ENCODE results near the gene MISP. TPM values are rescaled to one million over a fixed set of nuclear protein-coding genes. Genes with fewer than 3 reads are reported as not detected.
A peak's percentile ranks its signal among the peaks of the same experiment; 100 is the strongest.

Gene MISP
- total RNA-seq, 2 donors from 2014 or later: 0.96 to 1.5 TPM

DNA sequence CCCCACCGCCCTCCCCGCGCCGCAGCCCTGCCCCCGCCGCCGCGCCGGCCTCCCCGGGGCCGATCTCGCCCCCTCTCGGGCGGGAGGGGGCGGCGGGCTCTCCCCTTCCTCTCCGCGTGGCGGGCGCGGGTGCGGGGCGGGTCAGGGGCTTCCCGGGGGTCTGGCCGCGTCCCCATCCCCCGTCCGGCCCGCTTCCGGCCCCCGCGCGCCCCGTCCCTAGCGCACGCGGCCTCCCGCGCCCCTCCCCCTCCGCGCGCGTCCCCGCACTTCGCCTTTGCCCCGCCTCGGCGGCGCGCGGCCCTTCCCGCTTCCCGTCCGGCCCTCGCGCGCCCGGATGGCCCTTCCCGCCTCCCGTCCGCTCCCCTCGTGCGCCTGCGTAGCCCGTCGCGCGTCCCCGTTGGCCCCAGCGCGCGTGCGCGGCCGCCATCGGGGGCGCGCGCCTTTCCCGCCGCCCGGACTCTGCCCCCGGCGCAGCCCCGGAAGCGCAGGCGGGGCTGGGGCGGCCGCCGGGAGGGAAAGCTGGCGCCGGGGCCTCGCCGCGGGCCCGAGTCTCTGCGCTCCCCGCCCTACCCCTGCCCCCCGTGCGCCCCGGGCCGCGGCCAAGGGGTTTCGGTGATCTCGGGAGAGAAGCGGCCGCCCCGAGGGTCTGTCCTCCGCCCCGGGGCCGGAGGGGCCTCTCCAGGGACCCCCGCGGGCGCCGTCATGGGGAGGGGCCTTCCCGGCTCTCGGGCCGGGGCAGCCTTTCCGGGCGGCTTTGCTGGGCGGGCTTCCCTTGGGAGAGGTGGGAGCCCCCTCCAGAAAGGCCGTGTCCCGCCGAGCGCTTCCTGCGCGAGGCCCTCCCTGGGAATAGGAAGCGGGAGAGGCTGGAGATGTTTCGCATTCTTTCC, 46.9 kb downstream of the MISP start:
- Histone ChIP-seq H3K4me3 (peak overlapping the region; percentile 97 to 99), H3K9me3 (no peaks in the 10 kb centered on the region), H3K4me1 (peaks cover 3 to 61% of the 10 kb centered on the region in 2 donors), H3K36me3 (peaks cover 28% of the 10 kb centered on the region), H3K27ac (peak overlapping the region; percentile 90 to 96), H3K27me3 (no peaks in the 10 kb centered on the region)
- TF ChIP-seq, protein P1, sequence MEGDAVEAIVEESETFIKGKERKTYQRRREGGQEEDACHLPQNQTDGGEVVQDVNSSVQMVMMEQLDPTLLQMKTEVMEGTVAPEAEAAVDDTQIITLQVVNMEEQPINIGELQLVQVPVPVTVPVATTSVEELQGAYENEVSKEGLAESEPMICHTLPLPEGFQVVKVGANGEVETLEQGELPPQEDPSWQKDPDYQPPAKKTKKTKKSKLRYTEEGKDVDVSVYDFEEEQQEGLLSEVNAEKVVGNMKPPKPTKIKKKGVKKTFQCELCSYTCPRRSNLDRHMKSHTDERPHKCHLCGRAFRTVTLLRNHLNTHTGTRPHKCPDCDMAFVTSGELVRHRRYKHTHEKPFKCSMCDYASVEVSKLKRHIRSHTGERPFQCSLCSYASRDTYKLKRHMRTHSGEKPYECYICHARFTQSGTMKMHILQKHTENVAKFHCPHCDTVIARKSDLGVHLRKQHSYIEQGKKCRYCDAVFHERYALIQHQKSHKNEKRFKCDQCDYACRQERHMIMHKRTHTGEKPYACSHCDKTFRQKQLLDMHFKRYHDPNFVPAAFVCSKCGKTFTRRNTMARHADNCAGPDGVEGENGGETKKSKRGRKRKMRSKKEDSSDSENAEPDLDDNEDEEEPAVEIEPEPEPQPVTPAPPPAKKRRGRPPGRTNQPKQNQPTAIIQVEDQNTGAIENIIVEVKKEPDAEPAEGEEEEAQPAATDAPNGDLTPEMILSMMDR (IDR thresholded peaks at IDR 0.05): no peak
- DNase-seq (ENCODE audit: low spot score): peak; percentile 88

DNA sequence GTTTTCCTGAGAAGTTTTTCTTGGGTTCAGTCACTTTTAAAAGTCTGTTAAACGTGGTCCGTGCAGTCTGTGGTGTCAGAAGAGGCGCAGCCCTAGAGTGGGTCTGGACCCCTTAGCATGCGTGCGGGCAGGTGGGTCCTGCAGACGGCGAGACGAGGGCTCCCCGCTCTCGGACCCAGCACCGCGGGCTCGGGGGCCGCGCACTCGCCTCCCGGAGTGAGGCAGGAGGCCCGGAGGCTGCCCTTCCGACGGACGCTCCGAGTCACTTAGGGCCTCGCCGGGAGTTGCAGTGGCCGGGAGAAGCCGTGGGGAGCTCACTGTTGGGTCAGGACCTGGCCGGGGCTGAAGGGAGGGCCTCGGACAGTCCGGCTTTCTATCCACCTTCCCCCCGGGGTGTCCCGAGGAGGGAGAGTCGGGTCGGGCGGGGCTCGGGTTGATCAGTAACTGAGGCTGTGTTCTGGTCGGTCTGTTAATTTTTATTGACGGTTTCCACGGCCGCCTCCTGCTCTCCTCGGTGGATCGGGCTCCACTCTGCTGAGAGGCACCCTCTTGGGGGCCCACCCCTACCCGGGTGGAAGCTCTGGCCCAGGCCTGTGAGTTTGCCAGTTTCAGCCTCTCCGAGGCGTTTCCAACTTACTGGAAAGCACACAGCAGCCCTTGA, 47.6 kb downstream of the MISP start:
- Histone ChIP-seq H3K9me3 (no peaks in the 10 kb centered on the region), H3K27ac (peak overlapping the region; percentile 89 to 96), H3K4me3 (peak overlapping the region; percentile 97 to 99), H3K4me1 (peaks cover 3 to 66% of the 10 kb centered on the region in 2 donors), H3K36me3 (peaks cover 33% of the 10 kb centered on the region), H3K27me3 (no peaks in the 10 kb centered on the region)
- TF ChIP-seq, protein P1 (IDR thresholded peaks at IDR 0.05): no peak
- DNase-seq (ENCODE audit: low spot score): no peak

DNA sequence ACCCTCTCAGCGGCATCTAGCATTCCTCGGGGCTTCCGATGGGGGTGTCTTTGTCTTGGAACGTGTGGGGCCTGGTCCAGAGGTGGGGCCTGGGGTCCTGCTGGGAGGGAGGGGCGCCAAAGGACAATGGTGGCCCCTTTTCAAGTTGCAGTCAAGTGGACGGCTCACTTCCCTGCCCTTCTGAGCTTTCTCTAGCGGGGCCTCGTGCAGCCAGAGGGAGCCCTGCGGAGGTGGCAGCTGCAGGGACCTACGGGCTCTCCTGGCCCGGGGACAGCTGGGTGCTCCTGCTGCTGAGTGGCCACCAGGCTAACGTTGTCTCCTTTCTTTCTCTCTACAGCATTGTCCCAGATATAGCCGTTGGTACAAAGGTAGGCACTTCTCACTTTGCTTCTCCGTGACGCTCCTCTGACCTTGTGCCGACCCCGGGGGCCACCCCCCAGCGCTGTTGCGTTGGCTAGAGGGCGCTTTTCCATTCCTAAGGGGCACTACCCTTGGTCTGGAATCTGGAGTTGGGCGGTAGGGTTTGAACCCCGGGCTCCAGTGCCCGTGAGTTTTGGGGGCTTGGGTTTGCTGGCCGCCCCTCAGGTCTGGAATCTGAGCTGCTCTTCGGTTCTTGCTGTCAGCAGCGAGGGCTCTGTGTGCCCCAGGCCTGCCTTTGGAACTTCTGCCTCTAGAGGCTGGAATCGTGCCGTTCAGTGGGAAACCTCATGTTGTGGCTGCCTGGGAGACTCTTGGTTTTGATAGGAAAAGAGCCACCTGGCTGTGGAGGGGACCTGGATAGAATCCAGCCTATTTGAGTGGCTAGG, 48.4 kb downstream of the MISP start:
- Histone ChIP-seq H3K36me3 (peaks cover 41% of the 10 kb centered on the region), H3K9me3 (no peaks in the 10 kb centered on the region), H3K4me1 (peaks cover 3 to 66% of the 10 kb centered on the region in 2 donors), H3K4me3 (peak overlapping the region; percentile 97 to 99), H3K27me3 (no peaks in the 10 kb centered on the region), H3K27ac (peak overlapping the region; percentile 89 to 96)
- no peak for DNase-seq (ENCODE audit: low spot score)
- TF ChIP-seq, protein P1 (IDR thresholded peaks at IDR 0.05): no peak

DNA sequence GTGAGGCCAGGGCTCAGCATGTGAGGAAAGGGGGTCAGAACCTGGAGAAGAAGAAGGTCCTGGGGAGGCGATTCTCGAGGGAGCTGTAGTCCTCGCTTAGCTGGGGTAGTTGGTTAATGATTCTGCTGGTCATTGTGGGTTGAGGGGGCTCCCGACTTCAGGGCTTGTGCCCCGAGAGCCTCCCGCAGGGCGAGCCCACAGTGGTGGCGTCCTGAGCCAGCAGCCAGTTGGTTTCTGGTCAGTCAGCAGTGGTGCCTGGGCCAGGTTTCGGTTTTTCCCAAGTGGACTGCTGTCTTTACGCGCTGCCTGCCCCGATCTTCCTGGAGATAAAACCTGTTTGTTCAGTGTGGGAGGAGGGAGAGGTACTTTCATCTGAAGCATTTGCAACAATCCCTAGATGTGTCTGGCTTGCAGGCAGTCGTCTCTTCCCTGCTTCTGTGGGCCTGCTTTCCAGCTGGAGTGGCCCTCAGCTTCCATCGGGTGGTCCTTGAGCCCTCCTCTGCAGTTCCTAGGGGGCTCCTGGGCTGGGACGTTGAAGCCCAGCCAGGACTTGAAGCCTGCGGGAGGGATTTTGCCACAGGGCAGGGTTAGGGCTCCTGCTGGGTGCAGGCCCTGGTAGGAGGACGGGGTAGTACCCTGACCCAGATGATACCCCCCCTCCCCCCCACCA, 49.6 kb downstream of the MISP start:
- peak overlapping the region; percentile 65 to 70 for H3K27ac ChIP-seq
- H3K4me3 ChIP-seq: peak overlapping the region; percentile 4 to 99
- TF ChIP-seq, protein P1 (IDR thresholded peaks at IDR 0.05): no peak
- no peaks in the 10 kb centered on the region for H3K27me3 ChIP-seq
- no peak for DNase-seq (ENCODE audit: low spot score)
- peaks cover 53% of the 10 kb centered on the region for H3K36me3 ChIP-seq
- peaks cover 3 to 61% of the 10 kb centered on the region in 2 donors for H3K4me1 ChIP-seq
- H3K9me3 ChIP-seq: no peaks in the 10 kb centered on the region

Measured in right atrium auricular region (tissue), 2 donors.